Stimulated activated CD8-positive, alpha-beta memory T cell treated with anti-CD3 and anti-CD28 coated beads, Interleukin-7, amount 100 ng/mL, for 24 hours (primary cell): ENCODE data around the gene FGF21.
A peak's percentile ranks its signal among the peaks of the same experiment; 100 is the strongest.
"Not testable (repeated sequence)": the region's sequence is repeated elsewhere in the genome, so short reads cannot be mapped to it uniquely, and the experiment has no call there.

ENCODE experiments used
- DNase-seq: peaks from one replicate; pipeline ENCODE4 v3.0.0-alpha.2; 2020; ENCODE audit warnings: low read depth

Gene FGF21

GRCh38 chr19:48787331-48787730, 32.0 kb downstream of the FGF21 start:
- DNase-seq = not testable (repeated sequence)

- DNase-seq = no peak
Measured at GRCh38 chr19:48793271-48793670, 37.9 kb downstream of the FGF21 start.

GRCh38 chr19:48794291-48794690, 39.0 kb downstream of the FGF21 start:
- DNase-seq = no peak

- peak; percentile 60 for DNase-seq
Measured at GRCh38 chr19:48795055-48795684, 39.8 kb downstream of the FGF21 start.

GRCh38 chr19:48795685-48796070, 40.4 kb downstream of the FGF21 start:
- DNase-seq = no peak

- DNase-seq = no peak
Measured at GRCh38 chr19:48796298-48797083, 41.2 kb downstream of the FGF21 start.

GRCh38 chr19:48797103-48797502, 41.8 kb downstream of the FGF21 start:
- DNase-seq = no peak

GRCh38 chr19:48798937-48799336, 43.6 kb downstream of the FGF21 start:
- DNase-seq = no peak

- DNase-seq = no peak
Measured at GRCh38 chr19:48799358-48800300, 44.3 kb downstream of the FGF21 start.

- DNase-seq = no peak
Measured at GRCh38 chr19:48802623-48803022, 47.3 kb downstream of the FGF21 start.

GRCh38 chr19:48804496-48804895, 49.2 kb downstream of the FGF21 start:
- no peak for DNase-seq

- DNase-seq = no peak
Measured at GRCh38 chr19:48805452-48805851, 50.1 kb downstream of the FGF21 start.

GRCh38 chr19:48806518-48806817, 51.1 kb downstream of the FGF21 start:
- no peak for DNase-seq

GRCh38 chr19:48806818-48807589, 51.7 kb downstream of the FGF21 start:
- DNase-seq = no peak

GRCh38 chr19:48807590-48808308, 52.4 kb downstream of the FGF21 start:
- DNase-seq = no peak
